GM13976 (cell line): ENCODE results near the gene HELB.

Source experiments
- DNase-seq: peaks from one replicate; pipeline ENCODE4 v3.0.0; 2012; ENCODE audit warnings: low spot score
- CTCF ChIP-seq: IDR thresholded peaks from 2 replicates; pipeline ENCODE4 v1.5.1; 2012; ENCODE audit warnings: borderline replicate concordance, mild to moderate bottlenecking; ENCODE audit not compliant: insufficient read depth; ENCODE audit errors: extremely low read depth, missing control alignments, control extremely low read depth
- in situ Hi-C: fragments of 300-500 bp; cut with MboI; formaldehyde crosslinking; loops from one replicate; pipeline ENCODE4 v1.12.0; 2022; ENCODE audit warnings: low sequenced_read_pairs, mixed read lengths, inconsistent platforms; ENCODE audit not compliant: unreplicated experiment

Gene HELB

GRCh38 chr12:66279123-66279712 is 23.1 kb upstream of the HELB start:
- no peak for DNase-seq
- in situ Hi-C loops = no loop called here
- peak; percentile 50 for TF ChIP-seq CTCF

GRCh38 chr12:66280561-66280960 is 21.7 kb upstream of the HELB start:
- no peak for TF ChIP-seq CTCF
- in situ Hi-C loops = no loop called here
- no peak for DNase-seq

- in situ Hi-C loops = no loop called here
Observed at GRCh38 chr12:66282244-66282643, 20.0 kb upstream of the HELB start.

GRCh38 chr12:66287275-66287674 is 15.0 kb upstream of the HELB start:
- no peak for TF ChIP-seq CTCF
- in situ Hi-C loops = no loop called here
- no peak for DNase-seq

More at GRCh38 chr12:66282244-66282643, 20.0 kb upstream of the HELB start:
- no peak for DNase-seq
- no peak for TF ChIP-seq CTCF

- no peak for TF ChIP-seq CTCF
- in situ Hi-C loops = no loop called here
- DNase-seq = no peak
Observed at GRCh38 chr12:66288121-66288520, 14.2 kb upstream of the HELB start.

- in situ Hi-C loops = no loop called here
- no peak for DNase-seq
- TF ChIP-seq CTCF = no peak
Observed at GRCh38 chr12:66289485-66289884, 12.8 kb upstream of the HELB start.

- in situ Hi-C loops = no loop called here
- TF ChIP-seq CTCF = no peak
- DNase-seq = no peak
Observed at GRCh38 chr12:66290716-66291200, 11.5 kb upstream of the HELB start.
